K562 (cell line): ENCODE results near the gene ZGLP1. TPM values are rescaled to one million over a fixed set of nuclear protein-coding genes. Genes with fewer than 3 reads are reported as not detected.

Source experiments
- GABPB1 ChIP-seq: sonication (generic); formaldehyde crosslinking; IDR thresholded peaks from 2 replicates; pipeline ENCODE4 v1.8.0; 2022; ENCODE audit warnings: mild to moderate bottlenecking, missing genetic modification reagents
- NFIX ChIP-seq: fragments of 250-450 bp; sonication (Bioruptor Pico); IDR thresholded peaks from 2 replicates; pipeline ENCODE4 v1.4.0; 2020; ENCODE audit warnings: low read depth, mild to moderate bottlenecking, moderate library complexity
- ZNF282 ChIP-seq: sonication (generic); formaldehyde crosslinking; IDR thresholded peaks from 2 replicates; pipeline ENCODE4 v1.8.1; 2023; ENCODE audit warnings: missing genetic modification reagents
- polyA plus RNA-seq, 8 experiments: library from polyadenylated mRNA; depleted of rRNA in 4 of 8; stranded (reverse) in 5 of 8; unstranded in 3 of 8; fragments of >200 nt; fragmentation: Nextera tagmentation in 2 of 8; fragmentation: Illumina TruSeq in 1 of 8; extraction: Ambion mirVana in 2 of 8; extraction: Trizol in 1 of 8; gene quantifications; 2 replicates each; pipeline versions ENCODE4 v1.2.1 to v1.2.3, GENCODE V29; 2011 to 2014; ENCODE audit warnings: inconsistent platforms in 1 of 8, missing spikeins in 1 of 8
- total RNA-seq, 7 experiments: library from RNA; depleted of rRNA in 6 of 7; stranded (reverse); fragments of >200 nt in 6 of 7; fragmentation: Illumina TruSeq in 2 of 7; extraction: Trizol in 2 of 7; gene quantifications; 2 replicates each; pipeline versions ENCODE4 v1.2.1 to v1.2.3, GENCODE V29; 2011 to 2021; ENCODE audit warnings: low replicate concordance in 1 of 7
- TF ChIP-seq, protein P1 (sequence below), 2 experiments: fragments of 450-650 bp; formaldehyde crosslinking in 1 of 2; IDR thresholded peaks; 2 replicates each; pipeline versions ENCODE4 v1.4.0 to v1.6.1; 2014 to 2020; ENCODE audit warnings: mild to moderate bottlenecking in 2 of 2, borderline replicate concordance in 1 of 2, low read depth in 1 of 2
- TF ChIP-seq, protein P2 (sequence below): fragments of 200-800 bp; sonication (Bioruptor generic); IDR thresholded peaks from 2 replicates; pipeline ENCODE4 v1.6.1; 2017; ENCODE audit warnings: missing genetic modification characterization, missing compliant biosample characterization
- TF ChIP-seq, protein P3 (sequence below): sonication (generic); formaldehyde crosslinking; IDR thresholded peaks from 2 replicates; pipeline ENCODE4 v1.9.0; 2022; ENCODE audit warnings: mild to moderate bottlenecking, missing genetic modification reagents
- TF ChIP-seq, protein P4 (sequence below): IDR thresholded peaks from 3 replicates; pipeline ENCODE4 v1.6.1; 2011; ENCODE audit warnings: borderline replicate concordance, mild to moderate bottlenecking; ENCODE audit not compliant: insufficient read length, insufficient read depth
- TF ChIP-seq, protein P5 (sequence below): sonication (generic); formaldehyde crosslinking; IDR thresholded peaks from 2 replicates; pipeline ENCODE4 v1.8.0; 2022; ENCODE audit warnings: missing genetic modification reagents, mild to moderate bottlenecking, borderline replicate concordance
- TF ChIP-seq, protein P6 (sequence below): fragments of 250-450 bp; sonication (Bioruptor Pico); IDR thresholded peaks from 2 replicates; pipeline ENCODE4 v1.4.0; 2020; ENCODE audit warnings: mild to moderate bottlenecking, moderate library complexity, borderline replicate concordance

ZGLP1 gene
- total and polyA plus RNA-seq, 9 of the 15 experiments (the other 6 are each of a cell fraction or from before 2014, with no cell fraction given), result 0.24 to 4.5 (median 2.2) TPM

DNA sequence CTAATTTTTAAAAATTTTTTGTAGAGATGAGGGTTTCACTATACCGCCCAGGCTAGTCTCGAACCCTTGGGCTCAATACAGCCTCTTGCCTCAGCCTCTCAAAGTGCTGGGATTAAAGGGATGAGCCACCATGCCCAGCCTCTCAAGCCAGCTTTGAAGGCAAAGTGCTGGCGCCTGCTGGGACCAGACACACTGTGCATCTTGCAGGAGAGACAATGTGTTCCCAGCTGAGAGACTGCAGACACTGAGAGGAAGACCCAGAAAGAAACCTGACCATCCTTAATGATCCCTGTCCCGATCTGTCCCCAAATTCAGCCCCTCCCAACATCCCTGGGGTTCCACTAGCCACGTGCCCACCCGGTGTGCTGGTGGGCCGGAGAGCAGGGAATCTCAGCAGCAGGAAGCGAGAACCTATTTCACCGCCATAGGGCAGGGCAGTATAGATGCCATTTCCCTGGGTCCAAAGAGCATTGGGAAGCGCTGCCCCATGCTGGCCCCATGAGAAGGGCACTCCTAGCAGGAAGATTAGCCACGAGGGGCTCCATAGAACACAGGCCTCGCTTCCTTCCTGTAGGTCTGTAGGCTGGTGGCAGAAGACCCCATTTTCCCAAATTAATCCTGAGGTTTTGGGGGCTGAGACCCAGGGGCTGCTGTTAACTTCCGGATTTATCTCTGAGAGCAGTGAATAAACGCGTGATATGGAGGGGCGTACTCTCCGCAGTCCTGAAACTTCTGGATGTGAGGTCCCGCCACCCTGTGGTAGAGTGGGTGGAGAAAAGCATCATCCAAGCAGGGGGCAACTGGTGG, 22.7 kb upstream of the ZGLP1 start (continued):
- TF ChIP-seq, protein P1, sequence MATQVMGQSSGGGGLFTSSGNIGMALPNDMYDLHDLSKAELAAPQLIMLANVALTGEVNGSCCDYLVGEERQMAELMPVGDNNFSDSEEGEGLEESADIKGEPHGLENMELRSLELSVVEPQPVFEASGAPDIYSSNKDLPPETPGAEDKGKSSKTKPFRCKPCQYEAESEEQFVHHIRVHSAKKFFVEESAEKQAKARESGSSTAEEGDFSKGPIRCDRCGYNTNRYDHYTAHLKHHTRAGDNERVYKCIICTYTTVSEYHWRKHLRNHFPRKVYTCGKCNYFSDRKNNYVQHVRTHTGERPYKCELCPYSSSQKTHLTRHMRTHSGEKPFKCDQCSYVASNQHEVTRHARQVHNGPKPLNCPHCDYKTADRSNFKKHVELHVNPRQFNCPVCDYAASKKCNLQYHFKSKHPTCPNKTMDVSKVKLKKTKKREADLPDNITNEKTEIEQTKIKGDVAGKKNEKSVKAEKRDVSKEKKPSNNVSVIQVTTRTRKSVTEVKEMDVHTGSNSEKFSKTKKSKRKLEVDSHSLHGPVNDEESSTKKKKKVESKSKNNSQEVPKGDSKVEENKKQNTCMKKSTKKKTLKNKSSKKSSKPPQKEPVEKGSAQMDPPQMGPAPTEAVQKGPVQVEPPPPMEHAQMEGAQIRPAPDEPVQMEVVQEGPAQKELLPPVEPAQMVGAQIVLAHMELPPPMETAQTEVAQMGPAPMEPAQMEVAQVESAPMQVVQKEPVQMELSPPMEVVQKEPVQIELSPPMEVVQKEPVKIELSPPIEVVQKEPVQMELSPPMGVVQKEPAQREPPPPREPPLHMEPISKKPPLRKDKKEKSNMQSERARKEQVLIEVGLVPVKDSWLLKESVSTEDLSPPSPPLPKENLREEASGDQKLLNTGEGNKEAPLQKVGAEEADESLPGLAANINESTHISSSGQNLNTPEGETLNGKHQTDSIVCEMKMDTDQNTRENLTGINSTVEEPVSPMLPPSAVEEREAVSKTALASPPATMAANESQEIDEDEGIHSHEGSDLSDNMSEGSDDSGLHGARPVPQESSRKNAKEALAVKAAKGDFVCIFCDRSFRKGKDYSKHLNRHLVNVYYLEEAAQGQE (IDR thresholded peaks at IDR 0.05; ENCODE audit: borderline replicate concordance), result peak; percentile 47
- TF ChIP-seq, protein P1 (CRISPR knock-in tag; IDR thresholded peaks at IDR 0.05; ENCODE audit: low read depth), result no peak
- TF ChIP-seq GABPB1 (CRISPR knock-in tag) (no peak), NFIX (CRISPR knock-in tag) (no peak), ZNF282 (CRISPR knock-in tag) (no peak)
- TF ChIP-seq, protein P2, sequence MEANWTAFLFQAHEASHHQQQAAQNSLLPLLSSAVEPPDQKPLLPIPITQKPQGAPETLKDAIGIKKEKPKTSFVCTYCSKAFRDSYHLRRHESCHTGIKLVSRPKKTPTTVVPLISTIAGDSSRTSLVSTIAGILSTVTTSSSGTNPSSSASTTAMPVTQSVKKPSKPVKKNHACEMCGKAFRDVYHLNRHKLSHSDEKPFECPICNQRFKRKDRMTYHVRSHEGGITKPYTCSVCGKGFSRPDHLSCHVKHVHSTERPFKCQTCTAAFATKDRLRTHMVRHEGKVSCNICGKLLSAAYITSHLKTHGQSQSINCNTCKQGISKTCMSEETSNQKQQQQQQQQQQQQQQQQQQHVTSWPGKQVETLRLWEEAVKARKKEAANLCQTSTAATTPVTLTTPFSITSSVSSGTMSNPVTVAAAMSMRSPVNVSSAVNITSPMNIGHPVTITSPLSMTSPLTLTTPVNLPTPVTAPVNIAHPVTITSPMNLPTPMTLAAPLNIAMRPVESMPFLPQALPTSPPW (CRISPR knock-in tag), result no peak
- TF ChIP-seq, protein P3, sequence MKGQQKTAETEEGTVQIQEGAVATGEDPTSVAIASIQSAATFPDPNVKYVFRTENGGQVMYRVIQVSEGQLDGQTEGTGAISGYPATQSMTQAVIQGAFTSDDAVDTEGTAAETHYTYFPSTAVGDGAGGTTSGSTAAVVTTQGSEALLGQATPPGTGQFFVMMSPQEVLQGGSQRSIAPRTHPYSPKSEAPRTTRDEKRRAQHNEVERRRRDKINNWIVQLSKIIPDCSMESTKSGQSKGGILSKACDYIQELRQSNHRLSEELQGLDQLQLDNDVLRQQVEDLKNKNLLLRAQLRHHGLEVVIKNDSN (CRISPR knock-in tag), result peak; percentile 31; the same call in 1 of the 2 replicates
- TF ChIP-seq, protein P4, sequence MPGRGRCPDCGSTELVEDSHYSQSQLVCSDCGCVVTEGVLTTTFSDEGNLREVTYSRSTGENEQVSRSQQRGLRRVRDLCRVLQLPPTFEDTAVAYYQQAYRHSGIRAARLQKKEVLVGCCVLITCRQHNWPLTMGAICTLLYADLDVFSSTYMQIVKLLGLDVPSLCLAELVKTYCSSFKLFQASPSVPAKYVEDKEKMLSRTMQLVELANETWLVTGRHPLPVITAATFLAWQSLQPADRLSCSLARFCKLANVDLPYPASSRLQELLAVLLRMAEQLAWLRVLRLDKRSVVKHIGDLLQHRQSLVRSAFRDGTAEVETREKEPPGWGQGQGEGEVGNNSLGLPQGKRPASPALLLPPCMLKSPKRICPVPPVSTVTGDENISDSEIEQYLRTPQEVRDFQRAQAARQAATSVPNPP, result no peak
- TF ChIP-seq, protein P5, sequence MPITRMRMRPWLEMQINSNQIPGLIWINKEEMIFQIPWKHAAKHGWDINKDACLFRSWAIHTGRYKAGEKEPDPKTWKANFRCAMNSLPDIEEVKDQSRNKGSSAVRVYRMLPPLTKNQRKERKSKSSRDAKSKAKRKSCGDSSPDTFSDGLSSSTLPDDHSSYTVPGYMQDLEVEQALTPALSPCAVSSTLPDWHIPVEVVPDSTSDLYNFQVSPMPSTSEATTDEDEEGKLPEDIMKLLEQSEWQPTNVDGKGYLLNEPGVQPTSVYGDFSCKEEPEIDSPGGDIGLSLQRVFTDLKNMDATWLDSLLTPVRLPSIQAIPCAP (CRISPR knock-in tag), result no peak
- TF ChIP-seq, protein P6, sequence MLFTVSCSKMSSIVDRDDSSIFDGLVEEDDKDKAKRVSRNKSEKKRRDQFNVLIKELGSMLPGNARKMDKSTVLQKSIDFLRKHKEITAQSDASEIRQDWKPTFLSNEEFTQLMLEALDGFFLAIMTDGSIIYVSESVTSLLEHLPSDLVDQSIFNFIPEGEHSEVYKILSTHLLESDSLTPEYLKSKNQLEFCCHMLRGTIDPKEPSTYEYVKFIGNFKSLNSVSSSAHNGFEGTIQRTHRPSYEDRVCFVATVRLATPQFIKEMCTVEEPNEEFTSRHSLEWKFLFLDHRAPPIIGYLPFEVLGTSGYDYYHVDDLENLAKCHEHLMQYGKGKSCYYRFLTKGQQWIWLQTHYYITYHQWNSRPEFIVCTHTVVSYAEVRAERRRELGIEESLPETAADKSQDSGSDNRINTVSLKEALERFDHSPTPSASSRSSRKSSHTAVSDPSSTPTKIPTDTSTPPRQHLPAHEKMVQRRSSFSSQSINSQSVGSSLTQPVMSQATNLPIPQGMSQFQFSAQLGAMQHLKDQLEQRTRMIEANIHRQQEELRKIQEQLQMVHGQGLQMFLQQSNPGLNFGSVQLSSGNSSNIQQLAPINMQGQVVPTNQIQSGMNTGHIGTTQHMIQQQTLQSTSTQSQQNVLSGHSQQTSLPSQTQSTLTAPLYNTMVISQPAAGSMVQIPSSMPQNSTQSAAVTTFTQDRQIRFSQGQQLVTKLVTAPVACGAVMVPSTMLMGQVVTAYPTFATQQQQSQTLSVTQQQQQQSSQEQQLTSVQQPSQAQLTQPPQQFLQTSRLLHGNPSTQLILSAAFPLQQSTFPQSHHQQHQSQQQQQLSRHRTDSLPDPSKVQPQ (CRISPR knock-in tag), result no peak
